ENCODE data around the gene POM121C. TPM values are rescaled to one million over a fixed set of nuclear protein-coding genes. Genes with fewer than 3 reads are reported as not detected.
"Not testable (repeated sequence)": the region's sequence is repeated elsewhere in the genome, so short reads cannot be mapped to it uniquely, and the experiment has no call there.

Gene POM121C
- polyA plus RNA-seq, 1 of the 3 experiments (the other 2 are of a cell fraction): 20.4 TPM

DNA sequence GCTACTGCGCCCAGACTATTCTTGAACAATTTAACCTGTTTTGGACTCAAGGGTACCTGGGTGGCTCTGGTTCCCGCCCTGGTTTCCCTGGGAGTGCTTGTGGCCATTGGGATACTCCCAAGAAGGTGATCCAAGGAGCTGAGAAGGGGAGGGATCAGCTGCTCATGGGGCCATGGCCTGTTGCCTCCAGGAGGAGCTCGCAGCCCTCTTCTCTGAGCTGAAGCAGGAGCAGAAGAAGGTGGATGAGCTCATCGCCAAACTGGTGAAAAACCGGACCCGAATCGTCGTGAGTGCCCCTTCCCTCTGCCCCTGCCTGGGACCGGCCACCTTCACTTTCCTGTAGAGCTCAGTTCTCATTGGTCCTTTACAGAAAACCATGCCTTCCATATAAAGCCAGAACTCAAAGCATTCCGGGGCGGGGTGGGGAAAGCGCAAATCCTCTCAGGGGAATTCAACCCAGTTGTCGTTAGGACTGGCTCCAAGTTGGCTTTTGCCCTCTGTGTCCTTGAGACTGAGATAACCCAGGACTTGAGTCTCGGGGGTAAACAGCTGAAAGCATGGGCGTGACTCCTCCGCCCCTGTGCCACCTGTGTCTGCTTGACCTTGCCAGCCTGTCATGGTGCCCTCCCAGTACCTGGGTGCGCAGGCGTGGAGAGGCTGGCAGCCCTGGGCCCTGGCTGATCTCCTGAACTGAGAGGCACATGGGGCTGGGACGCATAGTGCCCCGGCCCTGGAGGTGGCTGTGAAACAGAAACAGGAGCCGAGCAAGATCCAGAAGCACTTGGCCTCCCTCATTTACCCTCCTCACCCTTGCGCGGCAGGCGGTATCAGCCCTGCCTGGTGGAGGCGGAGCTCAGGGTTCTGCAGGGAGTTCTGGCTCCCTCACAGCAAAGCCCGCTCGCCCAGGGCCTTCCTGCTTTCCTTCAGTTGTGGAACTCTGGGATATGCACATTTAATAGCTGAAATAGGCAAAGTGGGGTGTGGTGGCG lies 82.3 kb downstream of the POM121C start:
- H3K9ac ChIP-seq; H3F3A ChIP-seq (replicated peaks; ENCODE audit: insufficient read depth); H3K4me3 ChIP-seq (ENCODE audit: low read depth in 2 of 2, low read length in 1 of 2); H4K20me1 ChIP-seq (ENCODE audit: insufficient read depth); H3K27ac ChIP-seq (ENCODE audit: low read depth in 2 of 2, low read length in 1 of 2); H3K4me2 ChIP-seq; H3K9me3 ChIP-seq; CTCF ChIA-PET; H3K9me2 ChIP-seq; H3K4me1 ChIP-seq (ENCODE audit: control insufficient read depth in 1 of 2, insufficient read depth in 2 of 2, low read depth in 1 of 2, low read length in 1 of 2); H3K79me2 ChIP-seq (ENCODE audit: insufficient read depth); H3K36me3 ChIP-seq (replicated peaks in 1 of 2; ENCODE audit: control insufficient read depth in 1 of 2, insufficient read depth in 2 of 2, low read length in 1 of 2); H2AFZ ChIP-seq (ENCODE audit: low read depth); DNase-seq; H3K27me3 ChIP-seq (ENCODE audit: insufficient read depth); POLR2A ChIA-PET: not testable (repeated sequence)
- WGBS (ENCODE audit: low lambda C conversion rate): no CpG with 5 or more reads among the region's 28 CpGs

DNA sequence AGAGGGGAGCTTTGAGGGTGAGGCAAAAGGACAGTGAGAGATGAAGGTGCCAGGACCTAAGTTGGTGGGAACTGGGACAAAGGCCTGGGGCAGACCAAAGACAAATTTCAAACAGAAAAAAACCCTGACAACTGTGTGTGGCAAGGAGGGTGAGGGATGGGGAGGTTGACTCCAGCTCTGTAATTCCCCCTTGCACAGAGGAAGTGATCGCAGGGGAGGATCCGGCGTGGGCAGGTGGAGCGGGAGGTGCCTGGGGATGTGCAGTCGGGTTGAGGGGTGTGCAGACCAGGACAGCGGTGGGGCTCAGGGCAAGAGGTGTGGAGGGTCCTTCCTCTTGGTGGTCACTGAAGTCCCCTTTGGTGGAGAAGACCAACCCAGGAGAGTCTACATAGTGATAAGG lies 85.5 kb downstream of the POM121C start:
- no CpG with 5 or more reads among the region's 6 CpGs for WGBS (ENCODE audit: low lambda C conversion rate)
- H3K4me3 ChIP-seq (ENCODE audit: low read depth in 2 of 2, low read length in 1 of 2); H3K4me2 ChIP-seq; H3K79me2 ChIP-seq (ENCODE audit: insufficient read depth); H2AFZ ChIP-seq (ENCODE audit: low read depth); H3K27me3 ChIP-seq (ENCODE audit: insufficient read depth); H3K9me2 ChIP-seq; H3K36me3 ChIP-seq (replicated peaks in 1 of 2; ENCODE audit: control insufficient read depth in 1 of 2, insufficient read depth in 2 of 2, low read length in 1 of 2); H3K9ac ChIP-seq; H3K27ac ChIP-seq (ENCODE audit: low read depth in 2 of 2, low read length in 1 of 2); DNase-seq; H3K9me3 ChIP-seq; CTCF ChIA-PET; H3K4me1 ChIP-seq (ENCODE audit: control insufficient read depth in 1 of 2, insufficient read depth in 2 of 2, low read depth in 1 of 2, low read length in 1 of 2); POLR2A ChIA-PET; H3F3A ChIP-seq (replicated peaks; ENCODE audit: insufficient read depth); H4K20me1 ChIP-seq (ENCODE audit: insufficient read depth): not testable (repeated sequence)

DNA sequence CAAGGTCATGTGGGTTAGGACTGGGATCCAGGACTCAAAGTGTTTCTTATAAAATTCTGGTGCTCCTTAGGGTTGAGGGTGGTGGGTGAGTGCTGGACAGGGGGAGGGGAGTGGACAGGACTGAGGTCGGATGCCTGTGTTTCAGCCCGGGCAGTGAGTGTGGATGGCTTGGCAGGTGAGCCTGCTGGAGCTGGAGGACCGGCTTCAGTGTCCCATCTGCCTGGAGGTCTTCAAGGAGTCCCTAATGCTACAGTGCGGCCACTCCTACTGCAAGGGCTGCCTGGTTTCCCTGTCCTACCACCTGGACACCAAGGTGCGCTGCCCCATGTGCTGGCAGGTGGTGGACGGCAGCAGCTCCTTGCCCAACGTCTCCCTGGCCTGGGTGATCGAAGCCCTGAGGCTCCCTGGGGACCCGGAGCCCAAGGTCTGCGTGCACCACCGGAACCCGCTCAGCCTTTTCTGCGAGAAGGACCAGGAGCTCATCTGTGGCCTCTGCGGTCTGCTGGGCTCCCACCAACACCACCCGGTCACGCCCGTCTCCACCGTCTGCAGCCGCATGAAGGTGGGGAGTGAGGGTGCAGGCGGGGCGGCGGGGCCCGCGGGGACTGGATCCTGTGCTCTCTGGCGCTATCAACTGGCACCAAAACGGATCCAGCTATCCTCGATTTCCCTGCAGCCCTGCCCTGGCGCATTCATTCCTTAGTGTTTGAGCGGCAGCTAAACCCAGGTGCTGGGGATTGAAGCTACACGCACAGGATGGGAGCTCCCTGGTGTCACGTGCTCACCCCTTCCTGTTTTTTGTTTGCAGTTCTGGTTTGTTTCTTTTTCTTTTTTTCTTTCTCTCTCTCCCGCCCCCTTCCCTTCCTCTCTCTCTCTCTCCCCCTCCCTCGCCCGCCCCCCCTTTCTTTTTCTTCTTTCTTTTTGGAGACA lies 87.1 kb downstream of the POM121C start:
- H2AFZ ChIP-seq (ENCODE audit: low read depth); CTCF ChIA-PET; H4K20me1 ChIP-seq (ENCODE audit: insufficient read depth); H3K4me3 ChIP-seq (ENCODE audit: low read depth in 2 of 2, low read length in 1 of 2); H3K9ac ChIP-seq; H3K27ac ChIP-seq (ENCODE audit: low read depth in 2 of 2, low read length in 1 of 2); H3K9me2 ChIP-seq; H3F3A ChIP-seq (replicated peaks; ENCODE audit: insufficient read depth); H3K4me1 ChIP-seq (ENCODE audit: control insufficient read depth in 1 of 2, insufficient read depth in 2 of 2, low read depth in 1 of 2, low read length in 1 of 2); POLR2A ChIA-PET; H3K27me3 ChIP-seq (ENCODE audit: insufficient read depth); H3K9me3 ChIP-seq; H3K36me3 ChIP-seq (replicated peaks in 1 of 2; ENCODE audit: control insufficient read depth in 1 of 2, insufficient read depth in 2 of 2, low read length in 1 of 2); H3K4me2 ChIP-seq; DNase-seq; H3K79me2 ChIP-seq (ENCODE audit: insufficient read depth): not testable (repeated sequence)
- 89% methylated on average over 3 of the region's 34 CpGs for WGBS (ENCODE audit: low lambda C conversion rate)

DNA sequence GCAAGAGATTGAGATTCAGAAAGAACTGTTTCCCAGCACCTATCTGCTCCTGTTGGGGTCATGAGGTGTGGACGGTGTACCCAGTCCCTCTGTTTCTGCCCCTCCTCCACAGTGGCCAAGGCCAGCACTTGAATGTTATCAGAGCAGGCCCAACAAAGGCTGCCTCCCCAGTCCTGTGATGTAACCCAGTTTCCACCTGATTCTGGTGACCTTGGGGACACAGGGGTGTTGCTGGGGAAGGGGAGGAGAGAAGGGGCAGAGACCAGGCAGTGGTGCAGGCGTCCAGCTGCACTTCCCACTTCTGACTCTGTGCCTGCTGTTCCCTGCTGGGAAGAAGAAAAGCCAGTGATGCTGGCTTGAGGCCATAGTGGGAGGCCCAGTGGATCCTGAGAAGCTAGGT lies 88.2 kb downstream of the POM121C start:
- H3F3A ChIP-seq (replicated peaks; ENCODE audit: insufficient read depth); H3K4me1 ChIP-seq (ENCODE audit: control insufficient read depth in 1 of 2, insufficient read depth in 2 of 2, low read depth in 1 of 2, low read length in 1 of 2); H3K79me2 ChIP-seq (ENCODE audit: insufficient read depth); H3K9me2 ChIP-seq; H3K27me3 ChIP-seq (ENCODE audit: insufficient read depth); H2AFZ ChIP-seq (ENCODE audit: low read depth); H3K4me2 ChIP-seq; H3K4me3 ChIP-seq (ENCODE audit: low read depth in 2 of 2, low read length in 1 of 2); H3K9ac ChIP-seq; DNase-seq; POLR2A ChIA-PET; H3K27ac ChIP-seq (ENCODE audit: low read depth in 2 of 2, low read length in 1 of 2); CTCF ChIA-PET; H3K36me3 ChIP-seq (replicated peaks in 1 of 2; ENCODE audit: control insufficient read depth in 1 of 2, insufficient read depth in 2 of 2, low read length in 1 of 2); H3K9me3 ChIP-seq; H4K20me1 ChIP-seq (ENCODE audit: insufficient read depth): not testable (repeated sequence)
- WGBS (ENCODE audit: low lambda C conversion rate): no CpG with 5 or more reads among the region's 2 CpGs

DNA sequence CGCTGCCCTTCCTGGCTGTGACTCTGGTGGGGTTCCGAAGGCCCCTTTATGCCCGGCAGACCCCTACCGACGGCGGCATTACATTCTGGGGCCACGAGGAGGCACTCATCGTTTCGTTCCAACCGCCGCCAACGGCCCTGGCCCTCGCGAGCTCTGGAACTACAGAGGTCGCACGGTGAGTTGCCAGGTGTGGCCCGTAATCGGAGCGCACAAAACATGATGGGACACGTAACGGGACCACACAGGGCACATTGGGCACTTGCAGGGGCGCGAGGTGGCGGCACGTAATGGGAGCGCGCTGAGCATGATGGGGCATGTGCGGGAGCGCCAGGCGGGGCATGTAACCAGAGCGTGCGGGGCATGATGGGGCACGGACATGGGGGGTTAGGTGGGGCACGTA lies 90.8 kb downstream of the POM121C start, which contains the start of gene TRIM73:
TRIM73 (plus strand) TSS at position 301 of the 400 bp plus-strand sequence. CDS start 3,305 bp downstream, outside the sequence.
- H3K27ac ChIP-seq (ENCODE audit: low read depth in 2 of 2, low read length in 1 of 2); H3K4me3 ChIP-seq (ENCODE audit: low read depth in 2 of 2, low read length in 1 of 2); H3F3A ChIP-seq (replicated peaks; ENCODE audit: insufficient read depth); POLR2A ChIA-PET; CTCF ChIA-PET; H3K79me2 ChIP-seq (ENCODE audit: insufficient read depth); H3K9ac ChIP-seq; H3K27me3 ChIP-seq (ENCODE audit: insufficient read depth); H3K9me2 ChIP-seq; H3K4me2 ChIP-seq; H3K4me1 ChIP-seq (ENCODE audit: control insufficient read depth in 1 of 2, insufficient read depth in 2 of 2, low read depth in 1 of 2, low read length in 1 of 2); H4K20me1 ChIP-seq (ENCODE audit: insufficient read depth); H3K36me3 ChIP-seq (replicated peaks in 1 of 2; ENCODE audit: control insufficient read depth in 1 of 2, insufficient read depth in 2 of 2, low read length in 1 of 2); H2AFZ ChIP-seq (ENCODE audit: low read depth); DNase-seq; H3K9me3 ChIP-seq: not testable (repeated sequence)
- no CpG with 5 or more reads among the region's 34 CpGs for WGBS (ENCODE audit: low lambda C conversion rate)

DNA sequence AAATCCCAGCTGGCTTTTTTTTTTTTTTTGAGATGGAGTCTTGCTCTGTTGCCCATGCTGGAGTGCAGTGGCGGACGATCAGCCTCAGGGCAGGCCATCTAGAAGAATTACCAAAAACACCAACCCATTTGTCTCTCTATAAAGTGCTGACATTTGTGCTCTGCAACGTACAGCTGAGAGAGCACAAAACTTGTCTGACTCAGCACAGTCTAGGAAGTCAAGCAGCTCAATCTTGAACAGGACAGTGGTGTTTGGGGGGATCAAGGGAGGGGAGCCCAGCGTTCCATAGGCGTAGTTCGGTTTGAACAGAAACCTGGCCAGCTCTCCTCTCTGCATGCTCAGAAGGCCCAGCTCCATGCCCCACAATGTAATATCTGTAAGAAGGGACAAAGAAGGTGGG lies 92.9 kb downstream of the POM121C start:
- DNase-seq; POLR2A ChIA-PET; H2AFZ ChIP-seq (ENCODE audit: low read depth); H3K27ac ChIP-seq (ENCODE audit: low read depth in 2 of 2, low read length in 1 of 2); H3K9ac ChIP-seq; H3K27me3 ChIP-seq (ENCODE audit: insufficient read depth); H3K4me1 ChIP-seq (ENCODE audit: control insufficient read depth in 1 of 2, insufficient read depth in 2 of 2, low read depth in 1 of 2, low read length in 1 of 2); H3K36me3 ChIP-seq (replicated peaks in 1 of 2; ENCODE audit: control insufficient read depth in 1 of 2, insufficient read depth in 2 of 2, low read length in 1 of 2); CTCF ChIA-PET; H3K4me3 ChIP-seq (ENCODE audit: low read depth in 2 of 2, low read length in 1 of 2); H3K9me2 ChIP-seq; H3K9me3 ChIP-seq; H3K79me2 ChIP-seq (ENCODE audit: insufficient read depth); H3F3A ChIP-seq (replicated peaks; ENCODE audit: insufficient read depth); H3K4me2 ChIP-seq; H4K20me1 ChIP-seq (ENCODE audit: insufficient read depth): not testable (repeated sequence)
- no CpG with 5 or more reads among the region's 6 CpGs for WGBS (ENCODE audit: low lambda C conversion rate)
